Neutrophil (primary cell): ENCODE measurements around the gene EDA.

Source experiments
- H3K27ac ChIP-seq: fragments of 200-600 bp; sonication (generic); 2 replicates; pipeline ENCODE4 v1.5.1; 2016; ENCODE audit warnings: mild to moderate bottlenecking, moderate library complexity
- H3K27me3 ChIP-seq: fragments of 200-600 bp; sonication (generic); 2 replicates; pipeline ENCODE4 v1.6.0; 2016; ENCODE audit warnings: mild to moderate bottlenecking
- H3K36me3 ChIP-seq: fragments of 200-600 bp; sonication (generic); 2 replicates; pipeline ENCODE4 v1.5.1; 2017
- H3K4me1 ChIP-seq, 2 experiments: fragments of 200-600 bp in 1 of 2; sonication (generic) in 1 of 2; 1 replicate in 1 of 2; 2 replicates in 1 of 2; pipeline versions ENCODE4 v1.5.1 to v1.6.1; 2013 to 2016; ENCODE audit warnings: low read depth in 1 of 2, low read length in 1 of 2, mild to moderate bottlenecking in 1 of 2, moderate library complexity in 1 of 2; ENCODE audit not compliant: control insufficient read depth in 1 of 2, insufficient read depth in 1 of 2
- H3K4me3 ChIP-seq, 2 experiments: fragments of 200-600 bp in 1 of 2; sonication (generic) in 1 of 2; 1 replicate in 1 of 2; 2 replicates in 1 of 2; pipeline ENCODE4 v1.5.1; 2013 to 2016; ENCODE audit warnings: low read depth in 1 of 2, low read length in 1 of 2, mild to moderate bottlenecking in 1 of 2, moderate library complexity in 1 of 2
- H3K9me3 ChIP-seq: fragments of 200-600 bp; sonication (generic); 2 replicates; pipeline ENCODE4 v1.5.1; 2016
- TF ChIP-seq, protein P1 (sequence below): fragments of 200-600 bp; sonication (generic); IDR thresholded peaks from 2 replicates; pipeline ENCODE4 v1.5.1; 2016; ENCODE audit warnings: antibody characterized with exemption

EDA gene

DNA sequence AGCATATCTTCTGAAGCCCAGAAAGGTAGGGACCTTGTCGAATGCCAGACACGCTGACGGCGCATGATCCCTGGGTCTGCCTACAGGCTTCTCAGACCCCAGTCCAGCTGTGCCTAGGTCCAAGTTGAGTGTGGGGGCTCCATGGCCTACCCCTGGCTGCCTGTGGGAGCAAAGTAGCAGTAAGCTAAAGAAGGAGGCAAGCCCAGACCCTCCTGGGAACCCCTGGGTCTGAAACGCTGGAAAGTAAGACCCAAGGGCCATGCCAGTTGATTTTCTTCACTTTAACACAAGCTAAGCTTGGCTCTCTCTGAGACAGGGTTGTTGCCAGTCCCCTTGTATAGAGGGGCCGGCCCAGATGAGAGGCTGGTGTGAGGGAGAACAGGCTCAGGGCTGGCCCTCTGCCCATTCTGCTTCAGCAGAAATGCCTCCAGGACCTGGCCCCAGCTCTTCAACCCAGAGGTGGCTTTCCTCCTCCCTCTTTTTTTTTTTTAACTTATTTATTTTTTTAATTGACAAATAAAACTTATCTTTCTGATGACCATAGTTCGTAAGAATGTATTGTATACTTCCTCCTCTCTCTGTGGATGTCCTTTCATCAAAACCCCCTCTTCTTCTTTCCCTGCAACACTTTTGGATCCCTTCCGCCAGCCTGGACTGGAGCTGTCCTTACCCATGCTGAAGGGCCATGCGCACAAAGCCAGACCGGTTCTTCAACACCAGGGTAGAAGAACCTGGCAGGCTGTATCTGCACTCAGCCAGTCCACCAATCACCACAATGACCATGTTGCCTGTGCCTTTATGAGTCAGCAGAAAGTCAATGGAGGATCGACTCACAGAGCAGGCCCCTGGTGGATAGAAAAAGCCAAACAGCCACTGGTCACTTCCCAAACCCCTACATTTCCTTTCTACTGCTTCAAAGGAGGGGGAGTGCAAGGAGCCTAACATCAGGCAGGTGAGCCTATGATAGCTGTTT, 426.8 kb downstream of the EDA start:
- Histone ChIP-seq H3K4me1 (no peaks in the 10 kb centered on the region), H3K4me3 (no peak overlapping the region), H3K36me3 (no peaks in the 10 kb centered on the region), H3K27me3 (no peaks in the 10 kb centered on the region), H3K27ac (no peak overlapping the region), H3K9me3 (no peaks in the 10 kb centered on the region)
- TF ChIP-seq, protein P1, sequence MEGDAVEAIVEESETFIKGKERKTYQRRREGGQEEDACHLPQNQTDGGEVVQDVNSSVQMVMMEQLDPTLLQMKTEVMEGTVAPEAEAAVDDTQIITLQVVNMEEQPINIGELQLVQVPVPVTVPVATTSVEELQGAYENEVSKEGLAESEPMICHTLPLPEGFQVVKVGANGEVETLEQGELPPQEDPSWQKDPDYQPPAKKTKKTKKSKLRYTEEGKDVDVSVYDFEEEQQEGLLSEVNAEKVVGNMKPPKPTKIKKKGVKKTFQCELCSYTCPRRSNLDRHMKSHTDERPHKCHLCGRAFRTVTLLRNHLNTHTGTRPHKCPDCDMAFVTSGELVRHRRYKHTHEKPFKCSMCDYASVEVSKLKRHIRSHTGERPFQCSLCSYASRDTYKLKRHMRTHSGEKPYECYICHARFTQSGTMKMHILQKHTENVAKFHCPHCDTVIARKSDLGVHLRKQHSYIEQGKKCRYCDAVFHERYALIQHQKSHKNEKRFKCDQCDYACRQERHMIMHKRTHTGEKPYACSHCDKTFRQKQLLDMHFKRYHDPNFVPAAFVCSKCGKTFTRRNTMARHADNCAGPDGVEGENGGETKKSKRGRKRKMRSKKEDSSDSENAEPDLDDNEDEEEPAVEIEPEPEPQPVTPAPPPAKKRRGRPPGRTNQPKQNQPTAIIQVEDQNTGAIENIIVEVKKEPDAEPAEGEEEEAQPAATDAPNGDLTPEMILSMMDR: no peak

DNA sequence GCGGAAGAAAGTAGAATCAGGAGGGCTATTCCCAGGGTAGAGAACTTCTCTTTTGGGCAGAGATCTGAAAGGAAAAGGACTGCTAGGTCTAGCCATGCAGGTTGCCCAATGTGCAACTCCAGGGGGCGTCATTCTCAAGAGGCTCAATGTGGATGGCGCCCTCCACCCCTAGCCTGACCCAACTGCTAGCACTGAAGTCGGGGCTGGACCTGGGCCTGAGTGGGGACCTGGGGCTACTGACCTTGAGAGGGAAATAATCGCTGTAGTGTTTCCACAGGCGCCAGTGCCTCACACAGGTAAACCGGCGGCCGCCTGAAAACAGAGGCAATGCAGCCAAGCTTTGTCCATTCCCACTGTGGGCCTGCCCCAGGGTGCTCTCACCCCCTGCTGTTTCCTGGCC, 427.8 kb downstream of the EDA start:
- Histone ChIP-seq H3K27me3 (no peaks in the 10 kb centered on the region), H3K4me3 (no peak overlapping the region), H3K9me3 (no peaks in the 10 kb centered on the region), H3K4me1 (no peaks in the 10 kb centered on the region), H3K27ac (no peak overlapping the region), H3K36me3 (no peaks in the 10 kb centered on the region)
- TF ChIP-seq, protein P1: no peak

- H3K27ac ChIP-seq: no peak overlapping the region
These were observed 428.8 kb downstream of the EDA start for GRCh38 chrX:70044541-70045245.

DNA sequence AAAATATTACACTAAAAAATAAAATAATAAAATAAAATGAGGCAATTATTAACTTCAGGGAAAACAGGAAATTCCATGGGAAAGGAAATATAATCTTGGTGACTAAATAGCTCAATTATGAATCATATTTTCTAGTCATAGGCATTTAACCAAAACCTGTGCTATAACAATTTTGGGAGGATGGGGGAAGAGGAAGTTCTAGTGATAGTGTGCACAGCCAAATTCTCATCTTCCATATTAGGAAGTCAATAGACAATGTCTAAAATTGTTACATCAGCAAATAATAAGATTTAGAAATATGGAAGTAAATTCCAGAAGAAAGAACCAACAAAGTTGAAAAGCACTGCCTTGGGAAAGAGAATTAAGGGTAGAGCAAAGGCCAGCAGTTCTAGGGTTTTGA, 431.1 kb downstream of the EDA start:
- Histone ChIP-seq H3K27ac (no peak overlapping the region), H3K27me3 (no peaks in the 10 kb centered on the region)
- TF ChIP-seq, protein P1: no peak

More at GRCh38 chrX:70044541-70045245, 428.8 kb downstream of the EDA start:
- Histone ChIP-seq H3K4me3 (no peak overlapping the region), H3K27me3 (no peaks in the 10 kb centered on the region), H3K36me3 (no peaks in the 10 kb centered on the region), H3K9me3 (no peaks in the 10 kb centered on the region), H3K4me1 (no peaks in the 10 kb centered on the region)
- TF ChIP-seq, protein P1: no peak

GRCh38 chrX:70049406-70049805, 433.5 kb downstream of the EDA start:
- Histone ChIP-seq H3K27ac (no peak overlapping the region), H3K9me3 (no peaks in the 10 kb centered on the region), H3K4me3 (no peak overlapping the region), H3K27me3 (no peaks in the 10 kb centered on the region), H3K36me3 (no peaks in the 10 kb centered on the region), H3K4me1 (no peaks in the 10 kb centered on the region)
- TF ChIP-seq, protein P1: no peak

More for the DNA sequence above, 431.1 kb downstream of the EDA start:
- no peaks in the 10 kb centered on the region for H3K9me3 ChIP-seq
- no peak overlapping the region for H3K4me3 ChIP-seq
- H3K36me3 ChIP-seq: no peaks in the 10 kb centered on the region
- no peaks in the 10 kb centered on the region for H3K4me1 ChIP-seq
